LoVo (cell line): ENCODE data around the gene PLA2G2D.

Experiments
- DNase-seq: peaks from one replicate; pipeline ENCODE4 v3.0.0-alpha.2; 2016; ENCODE audit warnings: low spot score

PLA2G2D gene

DNA sequence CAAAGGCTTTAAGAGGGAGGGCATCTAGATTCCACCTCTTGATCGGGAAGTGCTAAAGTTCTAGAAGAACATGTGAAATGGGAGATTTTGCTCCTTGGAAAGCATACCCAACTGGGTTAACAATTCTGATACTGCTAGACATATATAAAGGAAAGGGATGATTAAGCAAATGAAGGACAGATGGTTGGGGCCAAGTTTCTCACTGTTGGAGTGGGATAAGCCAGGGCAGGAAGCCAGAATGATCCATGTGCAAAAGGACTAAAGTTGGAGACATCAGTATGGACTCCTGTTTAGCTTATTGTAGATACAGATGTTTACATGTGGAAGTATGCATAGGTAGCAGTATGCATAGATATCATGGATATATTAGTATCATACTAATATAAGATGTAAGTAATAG lies 32.5 kb downstream of the PLA2G2D start:
- DNase-seq = no peak

DNA sequence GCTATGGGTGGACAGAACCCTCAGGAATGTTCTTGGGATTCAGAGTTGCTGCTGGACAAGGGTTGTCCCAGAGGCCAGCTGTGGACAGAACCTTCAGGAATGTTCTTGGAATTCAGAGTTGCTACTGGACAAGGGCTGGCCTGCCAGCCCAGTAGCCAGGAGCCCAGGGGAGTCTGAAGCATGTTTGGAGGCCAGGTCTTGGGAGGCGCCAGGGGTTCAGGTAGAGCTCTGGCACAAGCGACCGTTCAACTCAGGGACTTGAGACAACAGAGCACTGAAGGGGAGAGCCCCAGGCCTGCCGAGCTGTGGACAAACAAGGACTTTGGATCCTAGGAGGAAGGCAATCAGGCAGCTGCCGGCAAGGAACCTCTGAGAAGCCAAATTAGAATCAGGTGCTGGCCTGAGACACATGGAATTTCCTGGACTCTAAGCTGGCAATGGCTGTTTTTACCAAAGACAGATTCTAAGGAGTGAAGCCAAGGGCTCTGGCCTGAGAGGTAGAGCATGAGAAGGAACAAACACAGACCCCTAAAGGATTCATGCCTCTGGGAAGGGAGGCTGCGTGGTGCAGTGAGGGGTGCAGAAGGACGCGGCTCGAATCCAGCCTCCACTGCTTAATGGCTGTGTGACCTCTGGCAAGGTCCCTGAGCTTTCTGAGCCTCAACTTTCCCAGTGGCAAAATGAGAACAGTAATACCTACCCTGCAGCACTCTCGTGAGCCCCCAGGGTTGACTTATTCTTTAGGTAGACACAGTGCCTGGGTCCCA lies 36.0 kb downstream of the PLA2G2D start:
- DNase-seq = no peak

DNA sequence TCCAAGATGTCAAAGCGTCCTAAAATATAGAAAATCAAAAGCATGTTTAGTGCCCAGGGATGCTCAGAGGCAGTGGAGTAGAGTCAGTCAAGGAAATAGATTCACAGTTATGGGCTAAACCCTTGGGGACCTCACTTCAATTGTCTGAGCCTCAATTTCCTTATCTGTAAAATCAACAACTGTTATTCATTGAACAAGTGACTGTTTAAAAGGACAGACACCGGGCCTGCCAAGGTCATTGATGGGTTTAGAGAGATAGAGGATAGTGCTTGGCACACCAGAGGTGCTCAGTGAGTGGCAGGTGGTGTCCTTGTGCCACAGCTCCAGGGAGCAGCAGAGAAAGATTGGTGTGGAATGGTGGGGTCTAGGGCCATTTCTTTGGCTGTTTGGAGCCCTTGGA lies 36.6 kb downstream of the PLA2G2D start:
- no peak for DNase-seq

DNA sequence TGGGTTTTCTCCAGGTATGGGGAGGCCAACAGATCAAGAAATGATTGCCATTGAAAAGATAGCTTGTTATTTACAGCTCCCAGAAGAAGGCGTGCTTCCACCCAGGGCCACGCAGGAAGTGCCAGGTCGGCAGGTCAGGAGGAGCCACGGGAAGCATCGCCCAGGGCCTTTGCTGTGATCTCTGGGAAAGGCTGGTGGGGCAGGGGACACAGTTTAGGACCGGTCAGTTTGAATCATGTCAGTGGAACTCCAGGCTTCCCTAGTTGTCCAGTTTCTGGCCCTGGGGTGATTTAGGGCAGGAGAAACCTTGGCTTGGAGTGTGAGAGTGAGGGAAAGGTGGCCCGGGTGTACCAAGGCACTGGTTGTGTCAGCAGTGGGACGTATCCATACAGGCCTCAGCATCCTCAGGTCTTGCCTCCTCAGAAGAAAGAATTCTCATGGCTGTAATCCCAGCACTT lies 38.0 kb downstream of the PLA2G2D start:
- DNase-seq = no peak

DNA sequence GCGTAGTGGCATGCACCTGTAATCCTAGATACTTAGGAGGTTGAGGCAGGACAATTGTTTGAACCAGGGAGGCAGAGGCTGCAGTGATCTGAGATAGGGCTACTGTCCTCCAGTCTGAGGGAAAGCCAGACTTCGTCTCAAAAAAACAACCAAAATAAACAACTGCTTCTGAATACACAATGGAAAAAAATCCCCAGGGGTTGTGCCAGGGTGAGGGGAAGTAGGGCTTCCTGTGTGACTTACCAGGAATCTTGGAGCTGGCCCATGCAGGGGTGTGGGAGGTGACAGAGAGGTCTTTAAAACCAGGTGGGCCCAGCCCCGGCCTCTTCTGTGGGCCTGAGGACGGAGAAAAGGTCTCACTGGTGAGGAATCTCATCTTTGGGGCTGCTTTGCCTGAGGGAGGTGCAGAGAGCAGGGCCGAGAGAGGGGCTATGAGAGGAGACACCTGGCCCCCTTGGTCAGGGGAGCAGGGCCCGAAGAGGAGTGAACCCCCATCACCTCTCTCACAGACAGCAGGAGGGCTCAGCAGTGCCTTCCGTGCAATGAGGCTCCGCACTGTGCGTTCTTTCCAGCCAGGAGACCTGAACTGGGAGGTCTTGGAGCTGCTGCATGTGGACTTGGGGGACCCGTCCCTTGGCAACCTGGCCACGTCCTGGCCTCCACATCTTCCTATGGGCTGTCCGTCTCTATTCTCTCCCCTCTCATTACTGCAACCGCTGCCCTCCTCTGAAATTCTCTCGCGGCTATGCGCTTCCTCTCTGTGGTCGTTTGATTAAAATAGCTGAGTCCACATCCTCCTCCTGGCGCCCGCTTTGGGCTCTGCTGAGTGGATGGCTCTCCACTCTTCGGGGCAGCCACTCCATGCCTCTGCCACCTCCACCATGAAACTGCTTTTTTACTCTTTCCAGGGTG lies 38.6 kb downstream of the PLA2G2D start:
- no peak for DNase-seq

DNA sequence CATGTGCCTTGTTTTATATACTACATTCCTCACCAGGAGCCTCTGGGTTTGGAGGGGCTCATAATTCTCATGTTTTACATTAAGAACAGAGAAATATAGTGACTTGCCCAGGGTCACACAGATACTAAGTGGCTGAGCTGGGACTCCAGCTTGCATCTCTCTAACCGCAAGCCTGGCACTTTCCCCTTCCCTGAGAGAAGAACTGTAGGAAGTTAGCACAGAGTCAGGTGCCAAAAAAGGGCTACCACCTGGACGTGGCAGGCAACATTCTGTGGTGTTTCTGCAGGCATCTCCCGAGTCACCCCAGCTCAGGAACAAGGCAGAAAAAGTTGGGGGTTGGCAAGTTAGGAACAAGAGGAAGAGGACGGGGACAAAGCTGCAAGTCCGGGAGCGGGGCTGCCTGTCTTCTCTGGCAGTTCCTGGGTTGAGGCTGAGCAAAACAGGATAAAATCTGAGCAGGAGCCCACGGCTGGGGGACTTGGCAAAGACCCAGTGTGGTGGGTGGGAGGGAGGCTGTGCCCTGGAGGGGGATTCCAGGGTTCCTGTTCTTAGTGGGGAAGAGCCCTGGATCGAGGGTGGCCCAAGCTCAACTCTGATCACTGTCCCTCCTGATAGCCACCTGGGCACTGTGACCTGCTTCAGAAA lies 39.6 kb downstream of the PLA2G2D start:
- no peak for DNase-seq

DNA sequence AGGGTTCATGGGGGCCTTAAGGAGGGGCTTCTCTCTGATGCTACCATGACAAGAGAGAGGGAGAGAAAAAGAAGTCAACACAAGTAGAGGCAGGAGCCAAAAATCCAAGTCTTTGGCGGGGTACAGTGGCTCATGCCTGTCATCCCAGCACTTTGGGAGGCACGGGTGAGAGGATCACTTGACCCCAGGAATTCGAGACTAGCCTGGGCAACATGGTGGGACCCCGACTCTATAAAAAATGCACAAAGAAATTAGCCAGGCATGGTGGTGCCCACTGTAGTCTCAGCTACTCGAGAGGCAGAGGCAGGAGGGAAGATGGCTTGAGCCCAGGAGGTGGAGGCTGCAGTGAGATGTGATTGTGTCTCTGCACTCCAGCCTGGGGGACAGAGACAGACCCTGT lies 40.6 kb downstream of the PLA2G2D start:
- DNase-seq = no peak

DNA sequence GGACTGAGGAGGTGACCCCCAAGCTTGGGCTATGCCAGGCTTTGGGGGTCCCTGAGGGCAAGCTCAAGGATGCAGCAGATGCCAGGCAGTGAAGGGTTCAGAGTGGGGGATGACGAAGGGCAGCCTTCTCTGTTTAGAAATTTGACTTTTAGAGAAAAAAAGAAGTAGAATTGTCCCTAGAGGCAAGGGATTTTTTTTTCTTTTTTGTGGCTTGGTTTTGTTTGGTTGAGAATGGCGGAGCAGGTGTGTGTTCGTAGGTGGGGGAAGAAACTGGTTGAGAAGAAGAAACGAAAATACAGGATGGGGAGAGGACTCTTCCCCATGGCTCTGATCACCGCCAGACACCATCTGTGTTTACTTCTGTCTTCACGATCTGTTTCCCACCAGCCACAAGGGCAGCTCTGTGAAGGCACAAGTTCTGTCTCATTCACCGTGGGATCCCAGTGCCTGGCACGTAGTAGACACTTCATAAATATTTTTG lies 41.1 kb downstream of the PLA2G2D start:
- no peak for DNase-seq

DNA sequence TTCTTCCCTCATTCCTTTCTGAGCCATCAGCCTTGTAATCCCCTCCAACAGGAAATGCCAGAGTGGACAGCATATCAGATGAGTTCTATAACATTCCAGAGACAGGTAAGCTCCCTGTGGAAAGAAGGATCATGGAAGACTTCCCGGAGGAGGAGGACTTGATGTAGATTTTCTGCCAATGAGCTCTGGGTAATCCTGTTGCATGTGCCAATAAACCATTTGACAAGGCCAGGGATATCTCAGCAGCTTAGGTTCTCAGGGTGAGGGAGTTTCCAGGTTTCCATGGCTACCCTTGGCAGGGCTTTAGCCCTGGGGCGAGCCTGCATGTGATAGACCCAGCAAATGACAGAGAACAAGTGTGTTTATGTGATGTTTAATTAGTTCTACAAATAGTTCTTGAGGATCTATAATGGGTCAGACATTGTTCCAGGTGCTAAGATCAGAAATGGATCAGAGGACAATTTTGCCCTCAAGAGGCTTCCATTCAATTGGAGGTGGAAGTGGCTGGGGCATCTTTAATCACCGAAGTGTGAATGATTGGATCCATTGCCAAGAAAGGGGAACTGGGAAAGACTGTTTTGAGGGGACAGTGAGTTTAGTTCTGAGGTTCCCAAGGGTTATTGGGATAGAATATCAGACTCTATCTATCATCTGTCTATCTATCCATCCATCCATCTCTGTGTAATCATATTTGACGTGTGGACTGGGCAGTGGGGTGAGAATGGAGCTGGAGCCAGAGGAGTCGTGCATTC lies 42.5 kb downstream of the PLA2G2D start:
- DNase-seq = no peak

DNA sequence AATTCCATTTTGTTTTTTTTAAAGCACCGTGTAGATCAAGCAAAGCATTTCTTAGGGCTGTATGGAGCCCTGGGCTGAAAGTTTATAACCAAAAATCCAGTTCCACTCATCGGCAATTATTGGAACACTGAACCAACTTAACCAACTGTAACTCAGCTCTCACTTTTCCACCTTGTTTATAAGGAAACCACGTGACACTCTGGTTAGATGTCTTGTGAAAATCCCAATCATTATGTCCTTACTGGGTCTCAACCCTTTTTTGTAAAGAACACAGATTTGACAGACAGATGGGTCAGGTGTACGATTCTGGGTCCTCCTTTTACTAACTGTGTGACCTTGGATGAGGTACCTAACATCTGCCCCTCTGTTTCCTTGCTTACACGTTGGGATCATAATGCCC lies 43.1 kb downstream of the PLA2G2D start:
- DNase-seq = no peak

DNA sequence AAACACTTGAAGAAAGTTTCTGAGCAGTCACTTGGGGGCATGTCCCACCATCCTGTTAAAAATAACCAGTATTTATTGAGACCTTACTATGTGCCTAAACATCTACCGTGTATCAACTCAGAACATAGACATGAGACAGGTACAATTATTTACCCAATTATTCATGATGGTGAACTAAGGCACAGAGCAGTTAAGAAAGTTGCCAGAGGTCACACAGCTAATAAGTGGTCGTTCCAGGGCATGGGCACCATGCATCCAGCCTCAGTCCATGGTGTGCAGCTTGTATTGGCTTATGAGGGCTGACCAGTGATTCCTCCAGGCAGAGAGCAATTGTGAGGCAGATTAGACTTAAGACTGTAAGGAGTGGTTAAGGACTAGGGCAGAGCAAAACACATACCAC lies 44.0 kb downstream of the PLA2G2D start:
- DNase-seq = no peak

DNA sequence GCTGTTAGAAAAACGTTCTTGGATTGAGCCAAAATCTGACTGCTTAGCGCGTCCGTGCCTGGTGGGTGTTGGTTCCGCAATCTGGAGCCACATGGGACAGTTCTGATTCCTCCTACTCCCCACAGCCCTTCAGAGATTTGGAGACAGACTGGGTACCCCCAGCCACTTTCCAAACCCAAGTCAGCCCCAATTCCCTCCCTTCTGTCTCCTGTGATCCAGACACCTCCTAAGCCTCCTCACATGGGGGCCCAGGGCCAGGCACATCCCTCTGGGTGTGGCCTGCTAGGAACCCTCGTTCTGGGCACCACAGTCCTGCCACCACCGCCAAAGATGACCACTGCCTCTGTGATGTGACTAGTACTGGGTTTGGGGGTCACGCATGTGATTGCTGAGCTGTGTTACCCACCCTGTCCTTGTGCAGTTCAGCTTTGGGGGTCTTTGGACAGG lies 44.6 kb downstream of the PLA2G2D start:
- no peak for DNase-seq

DNA sequence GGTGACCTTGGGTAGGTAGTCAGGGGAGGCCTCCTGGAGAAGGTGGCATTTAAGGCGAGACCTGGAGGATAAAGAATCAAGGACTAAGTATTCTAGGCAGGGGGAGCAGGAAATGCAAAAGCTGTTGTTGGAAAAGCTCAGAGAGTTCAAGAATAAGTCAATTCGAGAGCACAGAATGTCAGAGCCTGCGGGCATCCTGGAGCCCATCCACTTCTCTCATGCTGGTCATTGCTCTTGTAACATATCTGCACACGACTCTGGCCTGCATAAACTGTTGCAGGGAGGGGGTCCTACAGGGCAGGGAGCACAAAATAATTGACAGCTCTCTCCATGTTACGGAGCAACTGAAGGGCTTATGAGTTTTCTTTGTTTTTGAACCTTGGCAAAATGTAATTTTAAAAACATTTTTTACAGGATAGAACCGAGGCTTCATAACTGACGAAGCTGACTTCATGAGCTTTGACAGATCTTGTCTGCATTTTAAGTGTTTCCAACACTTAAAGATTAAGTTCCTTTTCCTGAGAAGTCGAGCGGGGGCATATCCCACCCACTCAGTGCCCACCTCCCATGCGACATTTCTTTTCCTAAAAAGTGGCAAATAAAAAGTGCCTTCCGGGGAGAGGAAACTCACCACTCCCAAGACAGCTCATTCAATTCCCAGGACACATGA lies 45.1 kb downstream of the PLA2G2D start:
- no peak for DNase-seq

DNA sequence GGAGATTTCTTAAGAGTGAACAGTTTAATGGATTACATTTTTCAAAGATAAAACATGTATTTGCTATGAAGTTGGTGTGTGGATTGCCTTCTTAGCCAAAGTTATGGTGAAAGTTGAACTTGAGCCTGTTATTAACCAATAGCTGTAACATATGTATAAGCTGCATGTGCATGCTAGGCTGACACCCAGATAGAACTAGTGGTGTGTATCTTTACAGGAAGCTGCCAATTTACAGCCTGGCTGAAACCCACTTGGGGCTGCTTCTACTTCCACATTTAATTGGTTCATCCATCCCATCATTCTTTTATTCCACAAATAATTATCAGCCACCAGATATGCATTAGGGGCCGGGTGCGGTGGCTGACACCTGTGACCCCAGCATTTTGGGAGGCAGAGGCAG lies 46.1 kb downstream of the PLA2G2D start:
- DNase-seq = no peak

DNA sequence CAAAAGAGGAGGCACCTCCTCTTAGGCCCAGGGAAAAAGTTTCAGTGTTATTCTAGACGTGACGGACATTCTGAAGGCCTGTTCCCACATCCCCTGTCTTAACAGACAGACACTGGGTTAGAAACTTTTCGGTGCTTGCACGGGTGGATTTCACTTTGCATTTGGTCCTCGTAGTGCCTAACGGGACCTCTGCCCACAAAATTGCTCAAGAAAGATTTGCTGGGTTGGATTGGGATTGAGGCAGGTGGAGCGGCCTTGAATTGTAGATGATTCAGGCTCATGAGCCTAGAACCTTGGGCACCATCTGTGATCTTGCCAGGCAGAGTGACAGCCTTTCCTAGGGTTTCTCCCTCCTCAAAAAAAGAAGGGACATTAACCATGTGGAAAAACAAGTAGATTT lies 46.6 kb downstream of the PLA2G2D start:
- no peak for DNase-seq

DNA sequence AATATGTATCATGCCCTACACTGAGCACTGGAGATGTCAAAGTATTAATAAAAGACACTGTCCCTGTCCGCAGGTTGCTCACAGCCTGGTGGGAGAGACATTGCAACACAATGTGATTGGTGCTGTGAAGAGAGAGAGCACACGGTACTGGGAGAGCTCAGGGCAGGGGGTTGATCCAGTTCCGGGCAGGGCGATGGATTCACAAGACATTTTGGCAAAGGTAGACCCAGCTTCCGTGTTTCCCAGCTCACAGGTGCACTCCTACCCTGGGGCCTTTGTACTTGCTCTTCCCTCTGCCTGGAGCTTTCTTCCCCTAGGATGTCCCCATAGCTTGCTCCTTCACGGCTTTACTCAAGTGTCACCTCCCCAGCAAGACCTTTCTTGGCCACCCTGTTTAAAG lies 47.9 kb downstream of the PLA2G2D start:
- no peak for DNase-seq

DNA sequence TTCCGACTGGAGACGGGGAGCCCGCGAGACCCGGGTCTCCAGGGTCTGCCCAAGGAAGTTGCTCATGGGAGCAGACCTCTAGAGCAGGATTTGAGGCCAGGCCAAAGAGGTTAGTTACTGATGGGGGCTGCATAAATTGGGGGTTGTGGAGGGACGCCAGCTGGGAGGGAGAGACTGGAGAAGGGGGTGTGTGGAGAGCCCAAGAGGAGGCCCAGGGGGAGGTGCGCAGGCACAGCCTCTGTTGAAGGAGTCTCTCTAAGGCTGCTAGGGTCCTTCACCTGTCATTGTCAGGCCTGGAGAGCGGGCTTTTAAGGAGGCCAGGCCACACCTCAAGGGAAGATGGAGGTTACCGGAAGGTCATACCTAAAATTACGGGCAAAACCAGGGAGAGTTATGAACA lies 49.0 kb downstream of the PLA2G2D start:
- no peak for DNase-seq

DNA sequence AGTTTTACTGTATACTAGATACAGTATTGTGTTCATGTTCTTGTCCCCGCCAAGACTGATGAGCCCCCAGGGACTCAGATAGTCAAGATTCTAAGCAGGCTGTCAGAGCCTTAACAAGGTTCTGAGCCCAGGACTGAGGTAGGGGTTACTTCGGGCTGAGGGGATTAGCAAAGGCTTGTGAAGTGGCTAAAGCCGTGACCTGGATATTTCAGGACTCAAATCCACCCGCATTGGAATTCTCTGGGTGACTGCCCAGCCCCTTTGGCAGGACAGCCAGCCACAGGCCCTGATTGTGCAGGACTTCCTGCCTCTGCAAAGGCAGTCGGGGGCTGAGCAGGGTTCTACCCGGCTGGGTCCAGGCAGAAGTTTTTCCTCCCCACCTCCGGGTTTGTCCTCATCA lies 49.5 kb downstream of the PLA2G2D start, which contains the start of gene PLA2G5:
PLA2G5 (plus strand) TSS at position 321 of the 400 bp plus-strand sequence. CDS start 14,637 bp downstream, outside the sequence.
- DNase-seq = no peak

DNA sequence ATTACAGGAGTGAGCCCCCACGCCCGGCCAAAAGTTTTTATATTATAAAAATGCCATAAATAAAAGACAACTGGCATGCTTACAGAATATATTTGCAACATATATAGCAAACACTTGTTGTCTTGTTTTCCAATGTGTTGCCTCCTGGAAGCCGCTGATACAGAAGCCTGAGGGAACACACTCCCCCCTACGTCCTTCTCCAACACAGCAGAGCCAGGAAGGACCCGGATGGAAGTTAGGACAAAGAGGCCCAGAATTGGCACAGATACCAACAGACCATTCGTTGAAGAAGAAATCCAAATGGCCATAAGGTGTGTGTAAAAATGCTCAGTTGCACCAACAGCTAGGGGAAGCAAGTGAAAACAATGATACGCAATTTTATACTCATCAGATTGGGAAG lies 50.6 kb downstream of the PLA2G2D start:
- DNase-seq = no peak

DNA sequence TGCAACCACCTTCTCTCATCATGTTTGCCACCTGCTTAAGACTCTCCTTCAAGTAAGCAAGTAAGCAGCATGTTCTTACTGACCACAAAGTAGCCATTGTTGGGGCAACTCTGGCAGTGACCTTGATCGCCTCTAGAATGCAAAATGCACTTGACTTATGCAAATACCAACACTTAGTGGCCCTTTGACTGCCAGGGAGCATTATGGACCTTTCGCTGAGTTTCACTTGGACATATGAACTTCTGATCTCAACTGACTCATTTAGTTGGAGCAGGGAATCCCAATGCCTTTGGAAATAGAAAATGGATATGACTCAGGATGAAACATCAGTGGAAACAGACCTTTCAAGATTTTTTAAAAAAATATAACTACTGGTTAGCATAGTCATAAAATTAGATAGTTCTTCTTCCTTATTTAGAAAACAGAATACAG lies 55.5 kb downstream of the PLA2G2D start:
- no peak for DNase-seq
